GM18870 (cell line): ENCODE results near the gene IPO11.
"Not testable (repeated sequence)": the region's sequence is repeated elsewhere in the genome, so short reads cannot be mapped to it uniquely, and the experiment has no call there.

Source experiments
- ATAC-seq: cut with Tn5 transposase; IDR thresholded peaks from one replicate; pipeline ENCODE4 v1.9.1; 2021; ENCODE audit warnings: moderate library complexity; ENCODE audit not compliant: unreplicated experiment

The IPO11 gene

GRCh38 chr5:62594364-62594984 is 181.9 kb downstream of the IPO11 start:
- ATAC-seq: no peak

GRCh38 chr5:62596096-62596495 is 183.5 kb downstream of the IPO11 start:
- no peak for ATAC-seq

GRCh38 chr5:62596691-62597090 is 184.1 kb downstream of the IPO11 start:
- no peak for ATAC-seq

GRCh38 chr5:62597314-62597713 is 184.8 kb downstream of the IPO11 start:
- ATAC-seq: no peak

GRCh38 chr5:62600560-62601252 is 188.1 kb downstream of the IPO11 start:
- ATAC-seq: no peak

GRCh38 chr5:62603934-62604333 is 191.4 kb downstream of the IPO11 start:
- ATAC-seq: no peak

GRCh38 chr5:62605638-62606037 is 193.1 kb downstream of the IPO11 start:
- ATAC-seq: no peak

- ATAC-seq: no peak
These were observed 194.3 kb downstream of the IPO11 start for GRCh38 chr5:62606878-62607277.

- ATAC-seq: no peak
These were observed 195.1 kb downstream of the IPO11 start for GRCh38 chr5:62607615-62608014.

- ATAC-seq: no peak
These were observed 196.3 kb downstream of the IPO11 start for GRCh38 chr5:62608529-62609511.

GRCh38 chr5:62614355-62614754 is 201.8 kb downstream of the IPO11 start:
- no peak for ATAC-seq

- ATAC-seq: no peak
These were observed 204.2 kb downstream of the IPO11 start for GRCh38 chr5:62616615-62617277.

GRCh38 chr5:62617943-62618342 is 205.4 kb downstream of the IPO11 start:
- ATAC-seq: no peak

- no peak for ATAC-seq
These were observed 208.2 kb downstream of the IPO11 start for GRCh38 chr5:62620761-62621160.

GRCh38 chr5:62621280-62621679 is 208.7 kb downstream of the IPO11 start:
- no peak for ATAC-seq

- ATAC-seq: no peak
These were observed 210.7 kb downstream of the IPO11 start for GRCh38 chr5:62623271-62623670.

GRCh38 chr5:62624436-62624835 is 211.9 kb downstream of the IPO11 start:
- not testable (repeated sequence) for ATAC-seq

- no peak for ATAC-seq
These were observed 214.0 kb downstream of the IPO11 start for GRCh38 chr5:62626534-62626933.

- no peak for ATAC-seq
These were observed 214.6 kb downstream of the IPO11 start for GRCh38 chr5:62627121-62627520.

GRCh38 chr5:62627901-62628300 is 215.3 kb downstream of the IPO11 start:
- ATAC-seq: no peak
